Activated naive CD8-positive, alpha-beta T cell treated with anti-CD3 and anti-CD28 coated beads, Interleukin-2, amount 50 U/mL, for 24 hours (primary cell): ENCODE measurements around the gene NEK2.

Experiments used
- ATAC-seq: fragments of 150-1000 bp; cut with Tn5 transposase; one replicate; pipeline ENCODE4 v1.10.0; 2021
- DNase-seq: peaks from one replicate; pipeline ENCODE4 v3.0.0; 2021
- H3K27ac Mint-ChIP-seq: one replicate; pipeline ENCODE4 v1.8.0; 2021; ENCODE audit warnings: mild to moderate bottlenecking, mixed read lengths
- H3K27me3 Mint-ChIP-seq: one replicate; pipeline ENCODE4 v1.8.0; 2021; ENCODE audit warnings: mixed read lengths
- H3K36me3 Mint-ChIP-seq: one replicate; pipeline ENCODE4 v1.8.0; 2021; ENCODE audit warnings: low read depth, mixed read lengths
- H3K4me1 Mint-ChIP-seq: one replicate; pipeline ENCODE4 v1.8.0; 2021; ENCODE audit warnings: mixed read lengths
- H3K4me3 Mint-ChIP-seq: one replicate; pipeline ENCODE4 v1.8.0; 2021; ENCODE audit warnings: mild to moderate bottlenecking, moderate library complexity, mixed read lengths
- H3K9me3 Mint-ChIP-seq: one replicate; pipeline ENCODE4 v1.8.0; 2021; ENCODE audit warnings: mixed read lengths

Gene NEK2

GRCh38 chr1:211621447-211622198, 53.8 kb downstream of the NEK2 start:
- Mint-ChIP-seq H3K9me3 (no peaks in the 10 kb centered on the region), H3K4me1 (no peaks in the 10 kb centered on the region), H3K4me3 (no peak overlapping the region), H3K27me3 (no peaks in the 10 kb centered on the region), H3K27ac (no peak overlapping the region), H3K36me3 (no peaks in the 10 kb centered on the region)
- DNase-seq (no peak), ATAC-seq (no peak)

DNA sequence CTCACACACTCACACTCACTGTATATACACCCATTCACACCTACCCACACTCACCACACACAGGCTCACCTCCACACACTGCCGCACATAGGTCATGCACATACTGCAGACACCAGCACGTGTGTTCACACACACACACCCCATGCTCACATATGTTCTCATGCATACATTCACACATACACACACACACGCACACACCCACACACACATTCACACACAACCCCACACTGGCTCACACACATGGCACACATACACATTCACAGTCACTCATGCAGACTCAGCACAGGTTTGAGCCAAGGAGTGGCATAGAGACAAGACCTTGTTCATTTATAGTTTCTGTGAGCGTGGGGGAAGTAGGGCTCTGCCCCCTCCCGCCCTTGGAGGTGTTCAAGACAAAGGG, 55.3 kb downstream of the NEK2 start:
- Mint-ChIP-seq H3K9me3 (no peaks in the 10 kb centered on the region), H3K27me3 (no peaks in the 10 kb centered on the region), H3K4me1 (no peaks in the 10 kb centered on the region), H3K27ac (no peak overlapping the region), H3K4me3 (no peak overlapping the region), H3K36me3 (no peaks in the 10 kb centered on the region)
- DNase-seq (no peak), ATAC-seq (peak; percentile 22)

DNA sequence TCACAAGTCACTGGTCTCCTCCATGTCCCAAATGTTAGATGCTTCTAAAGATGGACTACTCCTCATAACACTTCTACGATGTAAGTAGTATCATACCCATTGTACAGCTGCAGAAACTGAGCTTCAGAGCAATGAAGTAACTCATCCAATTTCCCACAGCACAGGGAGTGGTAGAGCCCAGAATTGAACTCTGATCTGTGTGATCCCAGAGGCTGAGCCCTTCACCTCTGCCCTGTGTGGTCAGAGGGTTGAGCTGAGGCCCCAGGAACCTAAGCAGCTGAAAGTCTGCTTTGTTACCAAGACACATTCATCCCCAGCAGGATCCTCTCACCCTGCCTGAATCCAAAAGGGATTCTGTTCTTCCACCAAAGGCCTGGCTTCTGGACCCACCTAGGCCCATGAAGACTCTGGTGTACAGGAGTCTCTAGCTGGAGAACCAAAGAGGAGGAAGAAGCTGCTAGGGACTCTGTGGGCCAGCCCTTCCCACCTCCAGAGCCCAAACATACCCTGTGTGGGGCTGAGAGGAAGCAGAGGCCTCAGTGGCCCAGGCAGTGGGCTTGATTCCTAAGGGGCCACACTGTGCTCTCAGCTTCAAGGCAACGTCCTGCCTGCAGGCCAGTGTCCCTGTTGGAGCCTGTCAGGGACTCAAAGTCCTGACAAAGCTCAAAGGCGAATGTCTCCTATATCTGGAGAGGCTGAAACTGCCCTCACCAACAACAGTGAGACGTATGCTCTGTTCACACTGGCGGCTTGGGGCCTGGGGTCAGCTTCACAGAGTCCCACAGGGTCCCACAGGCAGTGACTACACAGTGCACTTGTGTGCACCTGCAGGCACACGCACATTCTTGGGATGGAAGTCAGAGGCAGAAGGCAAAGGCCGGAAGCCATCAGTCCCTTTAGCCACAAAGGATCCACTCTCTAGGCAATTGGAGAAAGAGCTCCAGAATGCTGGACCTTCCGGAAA, 56.1 kb downstream of the NEK2 start:
- no peaks in the 10 kb centered on the region for H3K9me3 Mint-ChIP-seq
- H3K4me1 Mint-ChIP-seq = no peaks in the 10 kb centered on the region
- no peaks in the 10 kb centered on the region for H3K36me3 Mint-ChIP-seq
- DNase-seq = no peak
- ATAC-seq = no peak
- no peak overlapping the region for H3K27ac Mint-ChIP-seq
- no peak overlapping the region for H3K4me3 Mint-ChIP-seq
- H3K27me3 Mint-ChIP-seq = no peaks in the 10 kb centered on the region

- H3K4me1 Mint-ChIP-seq = peaks cover 4% of the 10 kb centered on the region
- no peak for ATAC-seq
- no peaks in the 10 kb centered on the region for H3K36me3 Mint-ChIP-seq
- no peak overlapping the region for H3K4me3 Mint-ChIP-seq
- DNase-seq = no peak
- H3K27me3 Mint-ChIP-seq = no peaks in the 10 kb centered on the region
- H3K27ac Mint-ChIP-seq = no peak overlapping the region
- no peaks in the 10 kb centered on the region for H3K9me3 Mint-ChIP-seq
Measured at GRCh38 chr1:211616965-211617297, 58.5 kb downstream of the NEK2 start.

DNA sequence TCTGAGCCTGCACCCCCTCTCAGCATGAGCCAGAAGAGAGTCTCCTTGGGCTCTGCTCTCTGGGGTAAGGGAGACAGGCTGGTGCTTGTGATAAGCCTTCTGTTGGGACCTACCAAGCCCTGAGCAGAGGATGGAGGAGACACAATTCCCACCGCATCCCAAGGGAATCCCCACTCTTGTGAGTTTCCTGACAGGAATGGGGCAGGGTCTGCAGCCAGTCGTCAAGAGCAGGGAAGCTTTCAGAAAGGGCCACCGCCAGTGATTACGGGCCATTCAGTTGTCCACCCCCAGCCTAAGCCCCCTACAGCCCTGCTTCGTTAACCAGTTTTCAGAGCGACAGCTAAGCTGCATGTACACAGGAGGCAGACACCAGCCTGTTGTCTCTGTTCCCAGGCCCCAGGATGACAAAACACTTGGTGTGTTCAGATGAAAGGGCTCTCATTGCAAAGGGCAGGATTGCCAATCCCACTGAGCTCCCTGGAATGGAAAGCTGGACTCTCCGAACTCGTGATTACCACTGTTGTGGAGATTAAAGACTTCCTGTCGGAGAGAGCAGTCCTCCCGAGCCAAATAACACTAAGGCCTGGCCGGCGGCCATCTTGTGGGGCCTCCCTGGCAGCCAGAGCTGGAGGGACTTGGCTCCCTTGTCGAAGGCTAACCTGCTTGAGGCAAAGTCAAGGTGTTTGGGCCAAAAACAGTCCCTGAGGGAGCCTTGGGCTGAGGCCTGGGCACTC, 59.0 kb downstream of the NEK2 start:
- ATAC-seq (no peak), DNase-seq (no peak)
- no peak overlapping the region for H3K27ac Mint-ChIP-seq
- no peak overlapping the region for H3K4me3 Mint-ChIP-seq
- no peaks in the 10 kb centered on the region for H3K36me3 Mint-ChIP-seq
- no peaks in the 10 kb centered on the region for H3K27me3 Mint-ChIP-seq
- peaks cover 4% of the 10 kb centered on the region for H3K4me1 Mint-ChIP-seq
- no peaks in the 10 kb centered on the region for H3K9me3 Mint-ChIP-seq

DNA sequence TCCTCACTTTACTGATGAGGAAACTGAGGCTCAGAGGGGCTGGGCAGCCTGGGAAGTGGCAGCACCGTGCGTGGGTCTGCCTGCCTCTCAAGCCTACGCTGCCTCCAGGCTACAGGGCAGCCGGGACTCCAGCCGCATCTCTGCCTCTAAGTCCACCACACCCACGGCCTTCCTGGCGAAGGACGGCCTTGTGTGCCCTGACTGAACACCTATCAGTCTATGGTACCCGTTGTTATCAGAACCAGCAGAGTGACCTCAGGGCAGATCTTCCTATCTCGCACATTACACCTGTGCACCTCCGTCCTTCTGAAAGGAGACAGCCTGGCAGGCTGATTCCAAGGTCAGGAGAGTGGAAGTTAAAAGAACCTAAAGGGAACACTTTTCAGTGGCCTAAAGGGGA, 60.8 kb downstream of the NEK2 start:
- no peaks in the 10 kb centered on the region for H3K9me3 Mint-ChIP-seq
- H3K27me3 Mint-ChIP-seq = no peaks in the 10 kb centered on the region
- ATAC-seq (no peak), DNase-seq (no peak)
- H3K27ac Mint-ChIP-seq = no peak overlapping the region
- H3K4me3 Mint-ChIP-seq = no peak overlapping the region
- H3K4me1 Mint-ChIP-seq = peaks cover 4% of the 10 kb centered on the region
- no peaks in the 10 kb centered on the region for H3K36me3 Mint-ChIP-seq

GRCh38 chr1:211613951-211614350, 61.5 kb downstream of the NEK2 start:
- DNase-seq = no peak
- H3K36me3 Mint-ChIP-seq = no peaks in the 10 kb centered on the region
- no peak overlapping the region for H3K4me3 Mint-ChIP-seq
- no peaks in the 10 kb centered on the region for H3K27me3 Mint-ChIP-seq
- no peak for ATAC-seq
- H3K4me1 Mint-ChIP-seq = peaks cover 4% of the 10 kb centered on the region
- H3K9me3 Mint-ChIP-seq = no peaks in the 10 kb centered on the region
- H3K27ac Mint-ChIP-seq = no peak overlapping the region

- Mint-ChIP-seq H3K27ac (no peak overlapping the region), H3K27me3 (no peaks in the 10 kb centered on the region), H3K9me3 (no peaks in the 10 kb centered on the region), H3K4me1 (peaks cover 4% of the 10 kb centered on the region), H3K36me3 (no peaks in the 10 kb centered on the region), H3K4me3 (no peak overlapping the region)
- ATAC-seq (peak; percentile 61), DNase-seq (no peak)
Measured at GRCh38 chr1:211613108-211613947, 62.1 kb downstream of the NEK2 start.

DNA sequence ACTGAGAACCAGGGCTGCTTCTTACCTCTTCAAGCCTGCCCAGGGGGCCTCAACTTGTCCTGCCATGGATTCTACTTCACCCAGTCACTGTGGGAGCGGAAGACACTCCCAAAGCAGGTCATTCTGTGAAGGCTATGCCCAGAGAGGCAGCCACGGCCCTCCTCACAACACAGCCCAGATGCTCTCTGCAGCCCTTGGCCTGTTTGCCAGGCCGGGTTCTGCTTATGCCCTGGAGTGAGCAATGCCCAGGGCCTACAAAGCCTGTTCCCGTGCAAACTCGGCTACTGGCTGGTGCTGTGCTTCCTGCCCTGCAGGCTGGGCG, 62.7 kb downstream of the NEK2 start:
- peaks cover 7% of the 10 kb centered on the region for H3K4me1 Mint-ChIP-seq
- no peak overlapping the region for H3K4me3 Mint-ChIP-seq
- H3K27ac Mint-ChIP-seq = no peak overlapping the region
- H3K27me3 Mint-ChIP-seq = no peaks in the 10 kb centered on the region
- no peaks in the 10 kb centered on the region for H3K9me3 Mint-ChIP-seq
- H3K36me3 Mint-ChIP-seq = no peaks in the 10 kb centered on the region
- DNase-seq (no peak), ATAC-seq (no peak)
